ENCODE measurements around the gene FAXDC2. TPM values are rescaled to one million over a fixed set of nuclear protein-coding genes. Genes with fewer than 3 reads are reported as not detected.

FAXDC2 gene
- total RNA-seq, 2 experiments from 2014 or later, result 0.10 to 0.13 TPM

GRCh38 chr5:154860765-154861164, 10.4 kb upstream of the FAXDC2 start:
- POLR2A ChIA-PET, result interaction anchor here (1.5 kb wide), 1 partner anchor 16 kb away, joined by 5 read pairs; no protein-coding TSS in a partner anchor
- Histone ChIP-seq H4K20me1 (ENCODE audit: insufficient read depth, low read length) (peaks cover 28% of the 10 kb centered on the region), H2AFZ (ENCODE audit: low read length) (no peak overlapping the region), H3K36me3 (ENCODE audit: insufficient read depth, low read length) (peaks cover 61% of the 10 kb centered on the region), H3K4me3 (ENCODE audit: low read depth, low read length, poor library complexity, severe bottlenecking) (peak overlapping the region; percentile 97), H3K9me2 (ENCODE audit: insufficient read depth, low read length) (no peaks in the 10 kb centered on the region), H3K79me2 (ENCODE audit: insufficient read depth, low read depth, low read length) (peaks cover 71% of the 10 kb centered on the region), H3K27ac (ENCODE audit: low read depth, low read length, poor library complexity, severe bottlenecking) (peak overlapping the region; percentile 89), H3K4me2 (ENCODE audit: low read length) (peak overlapping the region; percentile 95), H3K4me1 (ENCODE audit: insufficient read depth, low read length, poor library complexity, severe bottlenecking) (peaks cover 36% of the 10 kb centered on the region), H3K9me3 (ENCODE audit: low read length) (no peaks in the 10 kb centered on the region; the same call in 1 of the 2 replicates)
- CTCF ChIA-PET (ENCODE audit: unreplicated experiment), result no interaction called here
- intact Hi-C loops (cut with micrococcal nuclease; ENCODE audit: unreplicated experiment), result no loop called here
- BruUV-seq (replicated peaks), result no TSS peak
- no peak for TF ChIP-seq CTCF (conservative IDR thresholded peaks at IDR 0.05; ENCODE audit: low read length)
- no peak for TF ChIP-seq EZH2phosphoT487 (IDR thresholded peaks at IDR 0.05; ENCODE audit: borderline replicate concordance, low read depth, low read length)
- peak; percentile 5 for DNase-seq (ENCODE audit: low spot score)

- ChIA-PET CTCF (ENCODE audit: unreplicated experiment) (no interaction called here), POLR2A (interaction anchor here (0.7 to 1.5 kb wide), 2 partner anchors 16 to 101 kb away, joined by 4 to 5 read pairs; no protein-coding TSS in a partner anchor)
- H3K36me3 ChIP-seq (ENCODE audit: insufficient read depth, low read length), result peaks cover 54% of the 10 kb centered on the region
- H3K27ac ChIP-seq (ENCODE audit: low read depth, low read length, poor library complexity, severe bottlenecking), result peak overlapping the region; percentile 89
- peak overlapping the region; percentile 95 for H3K4me2 ChIP-seq (ENCODE audit: low read length)
- peaks cover 66% of the 10 kb centered on the region for H3K79me2 ChIP-seq (ENCODE audit: insufficient read depth, low read depth, low read length)
- peak; percentile 32 for DNase-seq (ENCODE audit: low spot score)
- H3K4me3 ChIP-seq (ENCODE audit: low read depth, low read length, poor library complexity, severe bottlenecking), result peak overlapping the region; percentile 97
- peaks cover 28% of the 10 kb centered on the region for H4K20me1 ChIP-seq (ENCODE audit: insufficient read depth, low read length)
- peaks cover 36% of the 10 kb centered on the region for H3K4me1 ChIP-seq (ENCODE audit: insufficient read depth, low read length, poor library complexity, severe bottlenecking)
- no peak for TF ChIP-seq CTCF (conservative IDR thresholded peaks at IDR 0.05; ENCODE audit: low read length)
- no peaks in the 10 kb centered on the region; the same call in 1 of the 2 replicates for H3K9me3 ChIP-seq (ENCODE audit: low read length)
- intact Hi-C loops (cut with micrococcal nuclease; ENCODE audit: unreplicated experiment), result no loop called here
- H3K9me2 ChIP-seq (ENCODE audit: insufficient read depth, low read length), result no peaks in the 10 kb centered on the region
- BruUV-seq (replicated peaks), result no TSS peak
- H2AFZ ChIP-seq (ENCODE audit: low read length), result no peak overlapping the region
These were observed 9.7 kb upstream of the FAXDC2 start for GRCh38 chr5:154860123-154860522.

Data from OCI-LY7 (cell line).